HEK293 (cell line): ENCODE results near the gene SS18L1.

Experiments used
- BCL11B ChIP-seq: fragments of 450-650 bp; formaldehyde crosslinking; IDR thresholded peaks from 2 replicates; pipeline ENCODE4 v1.5.1; 2016; ENCODE audit warnings: low read depth, missing biosample characterization, missing genetic modification characterization
- HOXC10 ChIP-seq: sonication (generic); formaldehyde crosslinking; IDR thresholded peaks from 2 replicates; pipeline ENCODE4 v1.8.1; 2023; ENCODE audit warnings: mild to moderate bottlenecking, missing genetic modification reagents
- MYNN ChIP-seq: fragments of 450-650 bp; formaldehyde crosslinking; IDR thresholded peaks from 2 replicates; pipeline ENCODE4 v1.5.1; 2016; ENCODE audit warnings: missing biosample characterization, missing genetic modification characterization, borderline replicate concordance
- PRDM6 ChIP-seq: fragments of 450-650 bp; formaldehyde crosslinking; IDR thresholded peaks from 2 replicates; pipeline ENCODE4 v1.5.1; 2017; ENCODE audit warnings: missing biosample characterization, missing genetic modification characterization
- ZNF10 ChIP-seq: fragments of 450-650 bp; formaldehyde crosslinking; IDR thresholded peaks from 2 replicates; pipeline ENCODE4 v1.5.1; 2017; ENCODE audit warnings: missing biosample characterization, missing genetic modification characterization
- ZNF112 ChIP-seq: fragments of 450-650 bp; formaldehyde crosslinking; IDR thresholded peaks from 2 replicates; pipeline ENCODE4 v1.5.0; 2017; ENCODE audit warnings: missing biosample characterization, missing genetic modification characterization
- ZNF138 ChIP-seq: fragments of 450-650 bp; formaldehyde crosslinking; IDR thresholded peaks from 2 replicates; pipeline ENCODE4 v1.5.1; 2016; ENCODE audit warnings: missing biosample characterization, missing genetic modification characterization, borderline replicate concordance
- ZNF140 ChIP-seq: fragments of 450-650 bp; formaldehyde crosslinking; IDR thresholded peaks from 2 replicates; pipeline ENCODE4 v1.5.1; 2016; ENCODE audit warnings: missing biosample characterization, missing genetic modification characterization
- ZNF175 ChIP-seq: fragments of 450-650 bp; formaldehyde crosslinking; IDR thresholded peaks from 2 replicates; pipeline ENCODE4 v1.5.1; 2016; ENCODE audit warnings: missing biosample characterization, missing genetic modification characterization
- ZNF211 ChIP-seq: fragments of 450-650 bp; formaldehyde crosslinking; IDR thresholded peaks from 2 replicates; pipeline ENCODE4 v1.5.1; 2016; ENCODE audit warnings: low read depth, missing biosample characterization, missing genetic modification characterization
- ZNF214 ChIP-seq: fragments of 450-650 bp; formaldehyde crosslinking; IDR thresholded peaks from 2 replicates; pipeline ENCODE4 v1.5.1; 2017; ENCODE audit warnings: missing biosample characterization, mild to moderate bottlenecking, missing genetic modification characterization, borderline replicate concordance
- ZNF292 ChIP-seq: fragments of 450-650 bp; formaldehyde crosslinking; IDR thresholded peaks from 2 replicates; pipeline ENCODE4 v1.5.1; 2016; ENCODE audit warnings: low read depth, missing biosample characterization, missing genetic modification characterization, borderline replicate concordance
- ZNF521 ChIP-seq: fragments of 450-650 bp; formaldehyde crosslinking; IDR thresholded peaks from 2 replicates; pipeline ENCODE4 v1.5.1; 2017; ENCODE audit warnings: missing biosample characterization, mild to moderate bottlenecking, missing genetic modification characterization
- ZNF571 ChIP-seq: fragments of 450-650 bp; formaldehyde crosslinking; IDR thresholded peaks from 2 replicates; pipeline ENCODE4 v1.5.0; 2017; ENCODE audit warnings: missing biosample characterization, missing genetic modification characterization
- ZNF629 ChIP-seq: fragments of 450-650 bp; formaldehyde crosslinking; IDR thresholded peaks from 2 replicates; pipeline ENCODE4 v1.5.1; 2017; ENCODE audit warnings: missing biosample characterization, missing genetic modification characterization
- ZNF645 ChIP-seq: fragments of 450-650 bp; formaldehyde crosslinking; IDR thresholded peaks from 2 replicates; pipeline ENCODE4; 2016; ENCODE audit warnings: missing biosample characterization, missing genetic modification characterization
- ZNF768 ChIP-seq: fragments of 450-650 bp; formaldehyde crosslinking; IDR thresholded peaks from 2 replicates; pipeline ENCODE4 v1.5.1; 2018; ENCODE audit warnings: missing biosample characterization, mild to moderate bottlenecking, missing genetic modification characterization
- ZNF830 ChIP-seq: fragments of 450-650 bp; IDR thresholded peaks from 2 replicates; pipeline ENCODE4 v1.5.0; 2018; ENCODE audit warnings: missing biosample characterization, missing genetic modification characterization, low read depth, mild to moderate bottlenecking, moderate library complexity
- TF ChIP-seq, protein P1 (sequence below): fragments of 450-650 bp; formaldehyde crosslinking; IDR thresholded peaks from 2 replicates; pipeline ENCODE4 v1.5.1; 2016; ENCODE audit warnings: missing biosample characterization, missing genetic modification characterization
- TF ChIP-seq, protein P2 (sequence below): fragments of 450-650 bp; formaldehyde crosslinking; IDR thresholded peaks from 2 replicates; pipeline ENCODE4 v1.5.1; 2016; ENCODE audit warnings: missing biosample characterization, missing genetic modification characterization
- TF ChIP-seq, protein P3 (sequence below): fragments of 450-650 bp; formaldehyde crosslinking; IDR thresholded peaks from 2 replicates; pipeline ENCODE4 v1.5.1; 2016; ENCODE audit warnings: missing biosample characterization, missing genetic modification characterization
- TF ChIP-seq, protein P4 (sequence below): fragments of 450-650 bp; formaldehyde crosslinking; conservative IDR thresholded peaks from 2 replicates; pipeline ENCODE4 v1.5.1; 2016; ENCODE audit warnings: low read depth, missing biosample characterization, missing genetic modification characterization
- TF ChIP-seq, protein P5 (sequence below): fragments of 450-650 bp; formaldehyde crosslinking; IDR thresholded peaks from 2 replicates; pipeline ENCODE4 v1.5.1; 2016; ENCODE audit warnings: missing biosample characterization, missing genetic modification characterization

The SS18L1 gene

DNA sequence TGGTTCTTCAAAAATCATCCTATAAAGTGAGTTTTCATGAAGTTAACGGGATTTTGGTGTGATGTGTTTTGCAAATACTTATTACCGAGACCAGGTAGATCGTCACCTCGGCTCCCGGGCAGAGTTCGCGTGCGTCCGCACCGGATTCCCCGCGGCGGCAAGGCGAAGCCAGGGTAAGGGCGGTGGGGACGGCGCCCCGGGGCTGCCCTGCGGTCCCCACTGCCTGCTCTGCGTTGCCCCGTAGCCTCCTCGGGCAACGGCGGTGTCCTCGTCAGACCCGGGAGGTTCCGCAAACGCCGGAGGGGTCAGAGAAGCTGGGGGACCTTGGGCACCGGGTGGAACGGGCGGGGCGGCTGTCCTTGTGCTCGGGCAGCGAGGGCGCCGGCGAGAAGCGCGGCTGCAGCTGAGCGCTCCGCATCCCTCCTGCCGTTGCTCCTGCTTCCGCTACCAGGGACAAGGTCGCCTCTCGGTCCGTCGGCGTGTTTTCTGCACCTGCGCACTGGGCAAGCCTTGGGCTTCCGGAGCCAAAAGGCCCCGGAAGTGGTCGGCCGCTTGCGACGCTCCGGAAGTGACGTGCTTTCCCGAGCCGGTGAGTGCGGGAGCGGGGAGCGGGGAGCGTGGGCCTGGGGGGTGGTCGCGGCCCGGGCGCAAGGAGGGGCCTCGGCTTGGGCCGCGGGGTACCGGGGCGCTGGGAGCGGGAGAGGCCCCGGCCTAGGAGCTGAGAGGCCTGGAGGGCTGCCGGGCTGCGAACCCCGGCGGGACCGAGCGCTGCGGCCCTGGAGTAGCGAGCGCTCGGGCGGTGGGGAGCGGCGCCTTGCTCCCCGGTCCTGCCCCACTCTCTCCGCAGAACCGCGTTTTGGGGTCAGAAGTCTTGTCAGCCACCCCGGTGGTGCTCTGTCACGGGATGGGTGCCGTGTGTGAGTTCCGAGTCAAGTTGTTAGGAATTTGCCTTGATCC is 39.2 kb downstream of the SS18L1 start, which contains the start of gene MTG2 (continued):
- TF ChIP-seq, protein P1, sequence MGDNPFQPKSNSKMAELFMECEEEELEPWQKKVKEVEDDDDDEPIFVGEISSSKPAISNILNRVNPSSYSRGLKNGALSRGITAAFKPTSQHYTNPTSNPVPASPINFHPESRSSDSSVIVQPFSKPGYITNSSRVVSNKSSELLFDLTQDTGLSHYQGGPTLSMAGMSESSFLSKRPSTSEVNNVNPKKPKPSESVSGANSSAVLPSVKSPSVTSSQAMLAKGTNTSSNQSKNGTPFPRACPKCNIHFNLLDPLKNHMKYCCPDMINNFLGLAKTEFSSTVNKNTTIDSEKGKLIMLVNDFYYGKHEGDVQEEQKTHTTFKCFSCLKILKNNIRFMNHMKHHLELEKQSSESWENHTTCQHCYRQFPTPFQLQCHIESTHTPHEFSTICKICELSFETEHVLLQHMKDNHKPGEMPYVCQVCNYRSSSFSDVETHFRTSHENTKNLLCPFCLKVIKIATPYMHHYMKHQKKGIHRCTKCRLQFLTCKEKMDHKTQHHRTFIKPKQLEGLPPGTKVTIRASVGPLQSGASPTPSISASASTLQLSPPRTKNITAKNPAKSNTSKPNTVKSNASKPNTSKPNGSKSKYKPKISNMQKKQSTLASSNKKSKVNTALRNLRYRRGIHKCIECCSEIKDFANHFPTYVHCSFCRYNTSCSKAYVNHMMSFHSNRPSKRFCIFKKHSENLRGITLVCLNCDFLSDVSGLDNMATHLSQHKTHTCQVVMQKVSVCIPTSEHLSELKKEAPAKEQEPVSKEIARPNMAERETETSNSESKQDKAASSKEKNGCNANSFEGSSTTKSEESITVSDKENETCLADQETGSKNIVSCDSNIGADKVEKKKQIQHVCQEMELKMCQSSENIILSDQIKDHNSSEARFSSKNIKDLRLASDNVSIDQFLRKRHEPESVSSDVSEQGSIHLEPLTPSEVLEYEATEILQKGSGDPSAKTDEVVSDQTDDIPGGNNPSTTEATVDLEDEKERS (tag by site-specific recombination) = no peak
- TF ChIP-seq ZNF112 (no peak), ZNF571 (tag by site-specific recombination) (no peak), ZNF211 (tag by site-specific recombination) (no peak), ZNF138 (tag by site-specific recombination) (no peak), ZNF629 (tag by site-specific recombination) (peak; percentile 86), ZNF140 (tag by site-specific recombination) (no peak), HOXC10 (CRISPR knock-in tag) (no peak), ZNF175 (no peak), ZNF292 (tag by site-specific recombination) (no peak), ZNF830 (tag by site-specific recombination) (no peak), ZNF521 (tag by site-specific recombination) (no peak), ZNF768 (tag by site-specific recombination) (no peak), ZNF645 (tag by site-specific recombination) (no peak), BCL11B (tag by site-specific recombination) (no peak), ZNF214 (tag by site-specific recombination) (no peak), MYNN (tag by site-specific recombination) (no peak), PRDM6 (tag by site-specific recombination) (no peak), ZNF10 (tag by site-specific recombination) (no peak)
- TF ChIP-seq, protein P2, sequence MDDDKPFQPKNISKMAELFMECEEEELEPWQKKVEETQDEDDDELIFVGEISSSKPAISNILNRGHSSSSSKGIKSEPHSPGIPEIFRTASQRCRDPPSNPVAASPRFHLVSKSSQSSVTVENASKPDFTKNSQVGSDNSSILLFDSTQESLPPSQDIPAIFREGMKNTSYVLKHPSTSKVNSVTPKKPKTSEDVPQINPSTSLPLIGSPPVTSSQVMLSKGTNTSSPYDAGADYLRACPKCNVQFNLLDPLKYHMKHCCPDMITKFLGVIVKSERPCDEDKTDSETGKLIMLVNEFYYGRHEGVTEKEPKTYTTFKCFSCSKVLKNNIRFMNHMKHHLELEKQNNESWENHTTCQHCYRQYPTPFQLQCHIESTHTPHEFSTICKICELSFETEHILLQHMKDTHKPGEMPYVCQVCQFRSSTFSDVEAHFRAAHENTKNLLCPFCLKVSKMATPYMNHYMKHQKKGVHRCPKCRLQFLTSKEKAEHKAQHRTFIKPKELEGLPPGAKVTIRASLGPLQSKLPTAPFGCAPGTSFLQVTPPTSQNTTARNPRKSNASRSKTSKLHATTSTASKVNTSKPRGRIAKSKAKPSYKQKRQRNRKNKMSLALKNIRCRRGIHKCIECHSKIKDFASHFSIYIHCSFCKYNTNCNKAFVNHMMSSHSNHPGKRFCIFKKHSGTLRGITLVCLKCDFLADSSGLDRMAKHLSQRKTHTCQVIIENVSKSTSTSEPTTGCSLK (tag by site-specific recombination) = no peak
- TF ChIP-seq, protein P3, sequence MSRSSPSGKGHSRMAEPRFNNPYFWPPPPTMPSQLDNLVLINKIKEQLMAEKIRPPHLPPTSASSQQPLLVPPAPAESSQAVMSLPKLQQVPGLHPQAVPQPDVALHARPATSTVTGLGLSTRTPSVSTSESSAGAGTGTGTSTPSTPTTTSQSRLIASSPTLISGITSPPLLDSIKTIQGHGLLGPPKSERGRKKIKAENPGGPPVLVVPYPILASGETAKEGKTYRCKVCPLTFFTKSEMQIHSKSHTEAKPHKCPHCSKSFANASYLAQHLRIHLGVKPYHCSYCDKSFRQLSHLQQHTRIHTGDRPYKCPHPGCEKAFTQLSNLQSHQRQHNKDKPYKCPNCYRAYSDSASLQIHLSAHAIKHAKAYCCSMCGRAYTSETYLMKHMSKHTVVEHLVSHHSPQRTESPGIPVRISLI (tag by site-specific recombination) = no peak
- TF ChIP-seq, protein P4, sequence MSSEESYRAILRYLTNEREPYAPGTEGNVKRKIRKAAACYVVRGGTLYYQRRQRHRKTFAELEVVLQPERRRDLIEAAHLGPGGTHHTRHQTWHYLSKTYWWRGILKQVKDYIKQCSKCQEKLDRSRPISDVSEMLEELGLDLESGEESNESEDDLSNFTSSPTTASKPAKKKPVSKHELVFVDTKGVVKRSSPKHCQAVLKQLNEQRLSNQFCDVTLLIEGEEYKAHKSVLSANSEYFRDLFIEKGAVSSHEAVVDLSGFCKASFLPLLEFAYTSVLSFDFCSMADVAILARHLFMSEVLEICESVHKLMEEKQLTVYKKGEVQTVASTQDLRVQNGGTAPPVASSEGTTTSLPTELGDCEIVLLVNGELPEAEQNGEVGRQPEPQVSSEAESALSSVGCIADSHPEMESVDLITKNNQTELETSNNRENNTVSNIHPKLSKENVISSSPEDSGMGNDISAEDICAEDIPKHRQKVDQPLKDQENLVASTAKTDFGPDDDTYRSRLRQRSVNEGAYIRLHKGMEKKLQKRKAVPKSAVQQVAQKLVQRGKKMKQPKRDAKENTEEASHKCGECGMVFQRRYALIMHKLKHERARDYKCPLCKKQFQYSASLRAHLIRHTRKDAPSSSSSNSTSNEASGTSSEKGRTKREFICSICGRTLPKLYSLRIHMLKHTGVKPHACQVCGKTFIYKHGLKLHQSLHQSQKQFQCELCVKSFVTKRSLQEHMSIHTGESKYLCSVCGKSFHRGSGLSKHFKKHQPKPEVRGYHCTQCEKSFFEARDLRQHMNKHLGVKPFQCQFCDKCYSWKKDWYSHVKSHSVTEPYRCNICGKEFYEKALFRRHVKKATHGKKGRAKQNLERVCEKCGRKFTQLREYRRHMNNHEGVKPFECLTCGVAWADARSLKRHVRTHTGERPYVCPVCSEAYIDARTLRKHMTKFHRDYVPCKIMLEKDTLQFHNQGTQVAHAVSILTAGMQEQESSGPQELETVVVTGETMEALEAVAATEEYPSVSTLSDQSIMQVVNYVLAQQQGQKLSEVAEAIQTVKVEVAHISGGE (tag by site-specific recombination) = peak; percentile 96
- TF ChIP-seq, protein P5, sequence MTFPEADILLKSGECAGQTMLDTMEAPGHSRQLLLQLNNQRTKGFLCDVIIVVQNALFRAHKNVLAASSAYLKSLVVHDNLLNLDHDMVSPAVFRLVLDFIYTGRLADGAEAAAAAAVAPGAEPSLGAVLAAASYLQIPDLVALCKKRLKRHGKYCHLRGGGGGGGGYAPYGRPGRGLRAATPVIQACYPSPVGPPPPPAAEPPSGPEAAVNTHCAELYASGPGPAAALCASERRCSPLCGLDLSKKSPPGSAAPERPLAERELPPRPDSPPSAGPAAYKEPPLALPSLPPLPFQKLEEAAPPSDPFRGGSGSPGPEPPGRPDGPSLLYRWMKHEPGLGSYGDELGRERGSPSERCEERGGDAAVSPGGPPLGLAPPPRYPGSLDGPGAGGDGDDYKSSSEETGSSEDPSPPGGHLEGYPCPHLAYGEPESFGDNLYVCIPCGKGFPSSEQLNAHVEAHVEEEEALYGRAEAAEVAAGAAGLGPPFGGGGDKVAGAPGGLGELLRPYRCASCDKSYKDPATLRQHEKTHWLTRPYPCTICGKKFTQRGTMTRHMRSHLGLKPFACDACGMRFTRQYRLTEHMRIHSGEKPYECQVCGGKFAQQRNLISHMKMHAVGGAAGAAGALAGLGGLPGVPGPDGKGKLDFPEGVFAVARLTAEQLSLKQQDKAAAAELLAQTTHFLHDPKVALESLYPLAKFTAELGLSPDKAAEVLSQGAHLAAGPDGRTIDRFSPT (tag by site-specific recombination) = 0 out of 2 replicates have a peak, but pooled peaks have one; percentile 32
